ENCODE results near the gene VARS2.

Gene VARS2

DNA sequence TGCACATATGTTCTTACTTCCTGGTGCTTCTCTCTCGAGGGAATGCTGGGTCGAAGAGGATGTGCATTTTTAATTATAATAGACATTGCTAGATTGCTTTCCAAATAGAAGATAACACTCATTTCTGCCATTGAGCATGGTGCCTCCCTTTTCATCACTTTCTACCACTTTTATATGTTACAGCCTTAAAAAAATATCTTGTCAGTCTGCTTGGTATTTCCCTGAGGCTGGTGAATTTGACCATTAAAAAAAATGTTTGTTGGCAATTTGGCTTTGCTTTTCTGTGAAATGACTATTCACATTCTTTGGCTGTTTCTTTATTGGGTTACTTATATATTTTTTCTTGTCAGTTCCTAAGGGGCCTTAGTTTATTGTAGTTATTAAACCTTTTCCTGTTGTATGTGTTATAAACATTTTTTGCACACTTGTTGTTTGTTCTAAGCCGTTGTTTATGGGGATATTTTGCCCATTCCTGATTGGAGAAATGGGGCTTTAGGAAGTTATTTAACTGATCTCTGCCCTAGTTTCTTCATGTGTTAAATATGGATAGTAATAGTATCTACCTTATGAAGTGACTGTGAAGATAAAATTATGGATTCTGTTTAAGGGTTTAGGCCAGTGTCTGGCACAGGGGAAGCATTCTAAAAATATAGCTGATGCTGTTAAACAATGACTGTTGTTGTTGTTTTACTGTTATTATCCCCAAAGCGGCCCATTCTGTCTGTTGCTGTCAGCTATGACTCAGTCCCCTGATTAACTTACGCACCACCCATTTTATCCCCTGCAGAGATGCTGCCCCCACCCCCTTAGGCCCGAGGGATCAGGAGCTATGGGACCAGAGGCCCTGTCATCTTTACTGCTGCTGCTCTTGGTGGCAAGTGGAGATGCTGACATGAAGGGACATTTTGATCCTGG, 25.9 kb upstream of the VARS2 start:
- no peak for TF ChIP-seq ZFX (IDR thresholded peaks at IDR 0.05)
- TF ChIP-seq, protein P1, sequence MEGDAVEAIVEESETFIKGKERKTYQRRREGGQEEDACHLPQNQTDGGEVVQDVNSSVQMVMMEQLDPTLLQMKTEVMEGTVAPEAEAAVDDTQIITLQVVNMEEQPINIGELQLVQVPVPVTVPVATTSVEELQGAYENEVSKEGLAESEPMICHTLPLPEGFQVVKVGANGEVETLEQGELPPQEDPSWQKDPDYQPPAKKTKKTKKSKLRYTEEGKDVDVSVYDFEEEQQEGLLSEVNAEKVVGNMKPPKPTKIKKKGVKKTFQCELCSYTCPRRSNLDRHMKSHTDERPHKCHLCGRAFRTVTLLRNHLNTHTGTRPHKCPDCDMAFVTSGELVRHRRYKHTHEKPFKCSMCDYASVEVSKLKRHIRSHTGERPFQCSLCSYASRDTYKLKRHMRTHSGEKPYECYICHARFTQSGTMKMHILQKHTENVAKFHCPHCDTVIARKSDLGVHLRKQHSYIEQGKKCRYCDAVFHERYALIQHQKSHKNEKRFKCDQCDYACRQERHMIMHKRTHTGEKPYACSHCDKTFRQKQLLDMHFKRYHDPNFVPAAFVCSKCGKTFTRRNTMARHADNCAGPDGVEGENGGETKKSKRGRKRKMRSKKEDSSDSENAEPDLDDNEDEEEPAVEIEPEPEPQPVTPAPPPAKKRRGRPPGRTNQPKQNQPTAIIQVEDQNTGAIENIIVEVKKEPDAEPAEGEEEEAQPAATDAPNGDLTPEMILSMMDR (conservative IDR thresholded peaks at IDR 0.05), result no peak

DNA sequence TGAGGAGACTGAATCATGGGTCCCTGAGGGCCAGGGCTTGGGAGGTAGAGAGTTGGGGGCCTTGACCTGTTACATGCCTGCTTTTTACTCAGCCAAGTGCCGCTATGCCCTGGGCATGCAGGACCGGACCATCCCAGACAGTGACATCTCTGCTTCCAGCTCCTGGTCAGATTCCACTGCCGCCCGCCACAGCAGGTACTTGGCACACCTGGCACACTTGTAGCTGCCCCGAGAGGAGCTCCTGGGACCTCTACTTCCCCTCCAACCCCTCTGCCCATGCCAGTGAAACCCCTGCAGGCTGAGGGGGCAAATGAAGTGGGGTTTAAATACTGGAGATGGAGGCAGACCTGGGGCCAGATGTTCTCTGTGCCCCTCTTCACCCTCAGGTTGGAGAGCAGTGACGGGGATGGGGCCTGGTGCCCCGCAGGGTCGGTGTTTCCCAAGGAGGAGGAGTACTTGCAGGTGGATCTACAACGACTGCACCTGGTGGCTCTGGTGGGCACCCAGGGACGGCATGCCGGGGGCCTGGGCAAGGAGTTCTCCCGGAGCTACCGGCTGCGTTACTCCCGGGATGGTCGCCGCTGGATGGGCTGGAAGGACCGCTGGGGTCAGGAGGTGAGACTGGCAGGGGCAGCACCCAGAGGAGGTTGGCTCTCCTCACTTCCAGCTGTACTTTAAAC, 25.1 kb upstream of the VARS2 start:
- no peak for TF ChIP-seq ZFX (IDR thresholded peaks at IDR 0.05)
- TF ChIP-seq, protein P1 (conservative IDR thresholded peaks at IDR 0.05), result no peak
- no peak overlapping the region for H3K27ac ChIP-seq

More for the DNA sequence above, 25.9 kb upstream of the VARS2 start:
- no peak overlapping the region for H3K27ac ChIP-seq

DNA sequence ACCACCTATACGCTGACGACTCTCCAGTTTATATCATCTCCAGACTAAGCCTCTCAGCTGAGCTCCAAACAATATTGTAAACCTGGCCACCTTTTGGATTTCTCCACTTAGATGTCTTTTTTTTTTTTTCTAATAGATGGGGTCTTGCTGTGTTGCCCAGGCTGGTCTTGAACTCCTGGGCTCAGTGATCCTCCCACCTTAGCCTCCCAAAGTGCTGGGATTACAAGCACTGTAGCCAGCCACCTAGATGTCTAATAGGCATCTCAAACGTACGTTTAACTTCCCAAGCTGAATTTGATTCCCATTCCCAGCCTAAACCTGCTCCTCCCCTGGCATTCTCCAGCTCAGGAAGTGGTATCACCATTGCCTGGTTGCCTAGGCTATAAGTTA, 24.5 kb upstream of the VARS2 start:
- no peak overlapping the region for H3K27ac ChIP-seq

DNA sequence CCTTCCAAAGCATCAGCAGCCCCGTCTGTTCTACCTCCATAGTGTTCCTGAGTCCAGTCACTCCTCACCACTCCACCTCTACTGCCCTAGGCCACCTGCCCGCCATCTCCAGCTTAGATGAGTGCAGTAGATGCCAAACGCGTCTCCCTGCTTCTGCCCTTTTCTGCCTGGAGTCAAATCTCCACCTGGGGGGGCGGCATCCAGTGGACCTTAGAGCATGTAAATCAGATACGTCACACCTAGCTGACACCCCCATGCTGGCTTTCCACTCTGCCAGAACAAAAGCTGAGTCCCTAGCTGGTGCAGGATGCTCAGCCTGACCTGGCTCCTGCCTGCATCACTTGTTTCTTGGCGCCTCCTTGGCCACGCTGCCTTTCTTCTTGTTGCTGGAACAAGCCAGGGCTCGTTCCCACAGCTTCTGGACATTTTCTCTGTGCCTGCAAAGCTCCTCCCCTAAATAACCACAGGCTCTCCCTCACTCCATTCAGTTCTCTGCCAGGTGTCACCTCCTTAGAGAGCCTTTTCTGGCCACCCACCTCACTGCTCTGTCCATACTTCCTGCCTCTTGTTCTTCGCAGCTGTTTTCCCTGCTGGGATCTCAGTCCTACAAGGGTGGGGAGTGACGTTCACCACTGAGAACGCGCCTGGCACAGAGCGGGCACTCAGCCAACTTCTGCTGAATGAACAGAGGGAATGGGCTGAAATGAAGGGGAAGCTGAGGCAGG, 24.0 kb upstream of the VARS2 start:
- H3K27ac ChIP-seq, result no peak overlapping the region
- TF ChIP-seq ZFX (IDR thresholded peaks at IDR 0.05), result no peak
- TF ChIP-seq, protein P1 (conservative IDR thresholded peaks at IDR 0.05), result no peak

More for the DNA sequence above, 24.5 kb upstream of the VARS2 start:
- TF ChIP-seq, protein P1 (conservative IDR thresholded peaks at IDR 0.05), result no peak
- TF ChIP-seq ZFX (IDR thresholded peaks at IDR 0.05), result no peak

DNA sequence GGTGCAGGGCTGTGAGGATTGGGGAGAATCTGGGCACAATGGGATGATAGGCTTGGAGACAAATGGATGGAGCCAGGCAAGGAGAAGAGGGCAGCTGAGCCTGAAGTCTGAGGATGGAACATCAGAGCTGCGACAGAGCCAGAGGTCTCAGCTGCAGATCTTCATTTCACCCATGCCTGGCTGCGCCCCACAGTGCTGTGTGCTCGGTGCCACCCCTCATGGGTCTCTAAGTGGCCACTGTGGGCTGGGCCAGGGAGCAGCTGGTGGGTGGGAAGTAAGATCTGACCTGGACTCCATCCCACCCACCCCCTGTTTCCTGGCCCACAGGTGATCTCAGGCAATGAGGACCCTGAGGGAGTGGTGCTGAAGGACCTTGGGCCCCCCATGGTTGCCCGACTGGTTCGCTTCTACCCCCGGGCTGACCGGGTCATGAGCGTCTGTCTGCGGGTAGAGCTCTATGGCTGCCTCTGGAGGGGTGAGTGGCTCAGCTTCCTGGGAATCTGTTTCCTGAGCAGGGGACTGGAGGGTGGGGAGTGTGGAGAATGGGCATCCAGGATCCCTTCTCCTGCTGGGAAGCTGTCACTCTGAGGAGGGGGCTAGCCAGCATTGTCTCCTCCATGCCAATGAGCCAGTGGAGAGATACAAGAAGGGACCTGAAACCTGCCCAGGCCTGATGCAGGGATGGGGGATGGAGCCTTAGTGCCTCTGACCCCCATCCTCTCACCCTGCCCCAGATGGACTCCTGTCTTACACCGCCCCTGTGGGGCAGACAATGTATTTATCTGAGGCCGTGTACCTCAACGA, 23.2 kb upstream of the VARS2 start:
- no peak for TF ChIP-seq ZFX (IDR thresholded peaks at IDR 0.05)
- TF ChIP-seq, protein P1 (conservative IDR thresholded peaks at IDR 0.05), result no peak
- no peak overlapping the region for H3K27ac ChIP-seq

DNA sequence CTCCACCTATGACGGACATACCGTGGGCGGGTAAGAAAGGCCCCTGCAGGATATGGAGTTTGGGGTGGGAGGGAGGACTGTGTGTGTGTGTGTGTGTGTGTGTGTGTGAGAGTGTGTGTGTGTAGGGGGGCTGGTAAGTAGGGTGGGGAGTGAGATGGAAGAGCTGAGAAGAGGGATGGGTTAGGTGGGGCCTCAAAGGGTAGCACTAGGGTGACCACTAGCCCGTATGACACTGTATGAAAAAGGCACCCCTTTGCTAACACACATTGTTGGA, 22.7 kb upstream of the VARS2 start:
- TF ChIP-seq, protein P1 (conservative IDR thresholded peaks at IDR 0.05), result no peak
- TF ChIP-seq ZFX (IDR thresholded peaks at IDR 0.05), result no peak
- H3K27ac ChIP-seq, result no peak overlapping the region

Data from C4-2B (cell line).